B cell (primary cell): ENCODE data around the gene BRF1. TPM values are rescaled to one million over a fixed set of nuclear protein-coding genes. Genes with fewer than 3 reads are reported as not detected.
"Not testable (repeated sequence)": the region's sequence is repeated elsewhere in the genome, so short reads cannot be mapped to it uniquely, and the experiment has no call there.

ENCODE experiments used
- ATAC-seq: fragments of 200-7000 bp; cut with Tn5 transposase; one replicate; pipeline ENCODE4 v1.10.0; 2021; ENCODE audit warnings: low read depth, mild to moderate bottlenecking, moderate number of reproducible peaks, moderate library complexity
- CTCF ChIA-PET: fragments of 350-600 bp; sonication (Branson Sonifier 250); formaldehyde crosslinking; loops from one replicate; lab custom pipeline; 2021; ENCODE audit warnings: antibody characterized with exemption, inconsistent platforms; lab: Charles Lee
- POLR2A ChIA-PET: fragments of 350-600 bp; sonication (Branson Sonifier 250); formaldehyde crosslinking; loops from one replicate; lab custom pipeline; 2021; ENCODE audit warnings: antibody characterized with exemption; lab: Charles Lee
- DNase-seq: peaks from one replicate; pipeline ENCODE4 v3.0.0; 2013
- H2AFZ ChIP-seq: 2 replicates; pipeline ENCODE4 v1.6.1; 2012; ENCODE audit warnings: mild to moderate bottlenecking, low read depth, low read length; ENCODE audit not compliant: insufficient read depth, poor library complexity, severe bottlenecking
- H3K27ac ChIP-seq, 2 donors: 1 replicate in 1 of 2; 2 replicates in 1 of 2; pipeline ENCODE4 v1.5.1; 2012 to 2013; ENCODE audit warnings: low read length in 2 of 2, mild to moderate bottlenecking in 2 of 2, moderate library complexity in 1 of 2
- H3K27me3 ChIP-seq, 4 experiments: fragments of 200-600 bp in 1 of 4; sonication (generic) in 1 of 4; replicated peaks in 1 of 4; 1 replicate in 2 of 4; 2 replicates in 2 of 4; pipeline versions ENCODE4 v1.6.1 to v1.7.0; 2013 to 2016; ENCODE audit warnings: low read length in 3 of 4, mild to moderate bottlenecking in 2 of 4, mixed read lengths in 1 of 4, moderate library complexity in 1 of 4; ENCODE audit not compliant: insufficient read depth in 4 of 4, control insufficient read depth in 3 of 4; ENCODE audit errors: control extremely low read depth in 1 of 4
- H3K36me3 ChIP-seq, 2 experiments: replicated peaks in 1 of 2; 1 replicate in 1 of 2; 2 replicates in 1 of 2; pipeline versions ENCODE4 v1.6.1 to v1.7.1; 2013; ENCODE audit warnings: low read length in 1 of 2; ENCODE audit not compliant: insufficient read depth in 2 of 2, control insufficient read depth in 1 of 2; ENCODE audit errors: control extremely low read depth in 1 of 2, extremely low read depth in 1 of 2
- H3K4me1 ChIP-seq, 2 donors: fragments of 200-600 bp in 1 of 2; sonication (generic) in 1 of 2; 1 replicate in 1 of 2; 2 replicates in 1 of 2; pipeline versions ENCODE4 v1.5.1 to v1.6.1; 2013 to 2017; ENCODE audit warnings: low read length in 2 of 2; ENCODE audit not compliant: control insufficient read depth in 2 of 2, insufficient read depth in 2 of 2
- H3K4me2 ChIP-seq: replicated peaks from 2 replicates; pipeline ENCODE3; 2012; ENCODE audit warnings: mild to moderate bottlenecking, low read depth, low read length; ENCODE audit not compliant: poor library complexity, severe bottlenecking
- H3K4me3 ChIP-seq, 5 experiments: fragments of 200-600 bp in 1 of 5; sonication (generic) in 1 of 5; 1 replicate in 3 of 5; 2 replicates in 2 of 5; pipeline versions ENCODE4 v1.5.1 to v1.7.0; 2011 to 2016; ENCODE audit warnings: low read length in 4 of 5, mild to moderate bottlenecking in 4 of 5, low read depth in 2 of 5, control low read depth in 1 of 5, moderate library complexity in 1 of 5; ENCODE audit not compliant: insufficient read depth in 1 of 5; ENCODE audit errors: control extremely low read depth in 1 of 5, extremely low read depth in 1 of 5
- H3K79me2 ChIP-seq: fragments of 200-600 bp; sonication (generic); one replicate; pipeline ENCODE4 v1.6.0; 2016; ENCODE audit warnings: low read length; ENCODE audit not compliant: control insufficient read depth, insufficient read depth
- H3K9ac ChIP-seq: fragments of 200-600 bp; sonication (generic); 2 replicates; pipeline ENCODE4 v1.6.1; 2017; ENCODE audit warnings: mild to moderate bottlenecking, low read length, moderate library complexity
- H3K9me3 ChIP-seq, 3 donors: one replicate each; pipeline versions ENCODE4 v1.6.1 to v1.7.1; 2013; ENCODE audit warnings: low read length in 2 of 3; ENCODE audit not compliant: control insufficient read depth in 2 of 3, insufficient read depth in 1 of 3; ENCODE audit errors: control extremely low read depth in 1 of 3
- H4K20me1 ChIP-seq: 2 replicates; pipeline ENCODE4 v1.6.0; 2012; ENCODE audit warnings: mild to moderate bottlenecking, low read length; ENCODE audit not compliant: insufficient read depth, control insufficient read depth, poor library complexity, severe bottlenecking
- H3K27ac Mint-ChIP-seq: one replicate; pipeline ENCODE4 v1.8.0; 2021; ENCODE audit warnings: mixed read lengths
- H3K27me3 Mint-ChIP-seq: one replicate; pipeline ENCODE4 v1.8.0; 2021; ENCODE audit warnings: mixed read lengths
- H3K4me1 Mint-ChIP-seq: one replicate; pipeline ENCODE4 v1.8.0; 2021; ENCODE audit warnings: mixed read lengths
- H3K4me3 Mint-ChIP-seq: one replicate; pipeline ENCODE4 v1.8.0; 2021; ENCODE audit warnings: mixed read lengths
- H3K9me3 Mint-ChIP-seq: one replicate; pipeline ENCODE4 v1.8.0; 2022; ENCODE audit warnings: mixed read lengths; ENCODE audit not compliant: insufficient read depth
- EZH2 ChIP-seq: IDR thresholded peaks from 2 replicates; pipeline ENCODE4 v1.6.1; 2012; ENCODE audit warnings: borderline replicate concordance, low read depth, mild to moderate bottlenecking, moderate library complexity, low read length; ENCODE audit not compliant: insufficient read depth, poor library complexity, severe bottlenecking
- whole genome bisulfite sequencing: methylation state at CpG from one replicate; pipeline ENCODE4 v1.1.5; 2013; ENCODE audit warnings: missing lambda C conversion rate; ENCODE audit not compliant: insufficient coverage; 5-methylcytosine and 5-hydroxymethylcytosine counted together
- intact Hi-C: fragments of 100-400 bp; cut with micrococcal nuclease; formaldehyde crosslinking; loops from one replicate; pipeline ENCODE4 v1.10.0; 2022
- polyA plus RNA-seq: library from polyadenylated mRNA; depleted of rRNA; stranded (reverse); fragments of >200 nt; gene quantifications from 2 replicates; pipeline ENCODE4 v1.2.3, GENCODE V29; 2012
- total RNA-seq, 2 donors: library from RNA; stranded (reverse); fragments of 120-200 nt in 1 of 2; gene quantifications; 1 replicate in 1 of 2; 2 replicates in 1 of 2; pipeline versions ENCODE4 v1.2.3 to v1.2.4, GENCODE V29; 2013 to 2022
- TF ChIP-seq, protein P1 (sequence below): fragments of 200-600 bp; IDR thresholded peaks from one replicate; pipeline ENCODE4 v1.8.0; 2022; ENCODE audit warnings: antibody characterized with exemption, mild to moderate bottlenecking

BRF1 gene
- total and polyA plus RNA-seq, 2 donors (not counting 1 experiment from before 2014, with no cell fraction given) = 24.5 to 55.8 TPM

- Mint-ChIP-seq H3K27ac (no peak overlapping the region), H3K9me3 (no peaks in the 10 kb centered on the region), H3K4me1 (peaks cover 11% of the 10 kb centered on the region), H3K27me3 (no peaks in the 10 kb centered on the region), H3K4me3 (no peak overlapping the region)
- no peak overlapping the region for H2AFZ ChIP-seq
- H3K27me3 ChIP-seq = no peaks in the 10 kb centered on the region
- H3K4me3 ChIP-seq = no peak overlapping the region
- H4K20me1 ChIP-seq = peaks cover 6% of the 10 kb centered on the region
- POLR2A ChIA-PET = no interaction called here
- intact Hi-C loops = loop anchor here (5.0 kb wide), 2 partner anchors 93 to 552 kb away; partner anchors contain the start of genes SIVA1 and TEX22
- WGBS = 97% methylated on average over 5 of the region's 9 CpGs
- peaks cover 12 to 15% of the 10 kb centered on the region in 2 donors for H3K4me1 ChIP-seq
- CTCF ChIA-PET = no interaction called here
- no peak for DNase-seq
- no peaks in the 10 kb centered on the region for H3K9me3 ChIP-seq
- ATAC-seq = no peak
- no peak overlapping the region for H3K27ac ChIP-seq
- H3K79me2 ChIP-seq = peaks cover 7% of the 10 kb centered on the region
- H3K4me2 ChIP-seq = no peak overlapping the region
- no peak for TF ChIP-seq EZH2
- TF ChIP-seq, protein P1, sequence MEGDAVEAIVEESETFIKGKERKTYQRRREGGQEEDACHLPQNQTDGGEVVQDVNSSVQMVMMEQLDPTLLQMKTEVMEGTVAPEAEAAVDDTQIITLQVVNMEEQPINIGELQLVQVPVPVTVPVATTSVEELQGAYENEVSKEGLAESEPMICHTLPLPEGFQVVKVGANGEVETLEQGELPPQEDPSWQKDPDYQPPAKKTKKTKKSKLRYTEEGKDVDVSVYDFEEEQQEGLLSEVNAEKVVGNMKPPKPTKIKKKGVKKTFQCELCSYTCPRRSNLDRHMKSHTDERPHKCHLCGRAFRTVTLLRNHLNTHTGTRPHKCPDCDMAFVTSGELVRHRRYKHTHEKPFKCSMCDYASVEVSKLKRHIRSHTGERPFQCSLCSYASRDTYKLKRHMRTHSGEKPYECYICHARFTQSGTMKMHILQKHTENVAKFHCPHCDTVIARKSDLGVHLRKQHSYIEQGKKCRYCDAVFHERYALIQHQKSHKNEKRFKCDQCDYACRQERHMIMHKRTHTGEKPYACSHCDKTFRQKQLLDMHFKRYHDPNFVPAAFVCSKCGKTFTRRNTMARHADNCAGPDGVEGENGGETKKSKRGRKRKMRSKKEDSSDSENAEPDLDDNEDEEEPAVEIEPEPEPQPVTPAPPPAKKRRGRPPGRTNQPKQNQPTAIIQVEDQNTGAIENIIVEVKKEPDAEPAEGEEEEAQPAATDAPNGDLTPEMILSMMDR = no peak
- H3K36me3 ChIP-seq = no peaks in the 10 kb centered on the region
- H3K9ac ChIP-seq = no peak overlapping the region
Observed at GRCh38 chr14:105304565-105304964, 3.8 kb upstream of the BRF1 start.

DNA sequence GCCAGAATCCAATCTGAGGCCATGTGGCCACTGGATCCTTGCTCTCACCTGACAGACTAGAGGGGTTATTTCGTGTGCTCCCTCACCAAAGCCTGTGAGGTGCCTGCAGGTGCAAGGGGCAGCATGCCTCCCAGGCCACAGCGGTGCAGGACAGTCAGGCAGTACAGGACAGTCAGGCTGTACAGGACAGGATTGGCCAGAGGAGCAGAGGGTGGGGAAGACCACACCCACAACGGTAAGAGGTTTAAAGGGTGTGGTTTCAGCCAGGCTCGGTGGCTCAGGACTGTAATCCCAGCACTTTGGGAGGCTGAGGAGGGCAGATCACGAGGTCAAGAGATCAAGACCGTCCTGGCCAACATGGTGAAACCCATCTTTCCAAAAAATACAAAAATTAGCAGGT, 3.1 kb upstream of the BRF1 start:
- H4K20me1 ChIP-seq = peaks cover 6% of the 10 kb centered on the region
- H3K27me3 ChIP-seq = no peaks in the 10 kb centered on the region
- TF ChIP-seq, protein P1 = no peak
- TF ChIP-seq EZH2 = no peak
- ChIA-PET POLR2A (no interaction called here), CTCF (no interaction called here)
- 81% methylated on average over 4 of the region's 6 CpGs for WGBS
- H3K27me3 Mint-ChIP-seq = no peaks in the 10 kb centered on the region
- no peak overlapping the region for H3K27ac ChIP-seq
- peaks cover 16% of the 10 kb centered on the region for H3K4me1 Mint-ChIP-seq
- H2AFZ ChIP-seq = no peak overlapping the region
- intact Hi-C loops = loop anchor here (5.0 kb wide), 2 partner anchors 93 to 552 kb away; partner anchors contain the start of genes SIVA1 and TEX22
- H3K27ac Mint-ChIP-seq = no peak overlapping the region
- H3K4me3 Mint-ChIP-seq = no peak overlapping the region
- H3K4me2 ChIP-seq = no peak overlapping the region
- H3K9ac ChIP-seq = no peak overlapping the region
- H3K79me2 ChIP-seq = peaks cover 7% of the 10 kb centered on the region
- no peaks in the 10 kb centered on the region for H3K9me3 Mint-ChIP-seq
- DNase-seq (no peak), ATAC-seq (no peak)
- H3K9me3 ChIP-seq = no peaks in the 10 kb centered on the region
- H3K36me3 ChIP-seq = no peaks in the 10 kb centered on the region
- peaks cover 15 to 21% of the 10 kb centered on the region in 2 donors for H3K4me1 ChIP-seq
- H3K4me3 ChIP-seq = no peak overlapping the region

DNA sequence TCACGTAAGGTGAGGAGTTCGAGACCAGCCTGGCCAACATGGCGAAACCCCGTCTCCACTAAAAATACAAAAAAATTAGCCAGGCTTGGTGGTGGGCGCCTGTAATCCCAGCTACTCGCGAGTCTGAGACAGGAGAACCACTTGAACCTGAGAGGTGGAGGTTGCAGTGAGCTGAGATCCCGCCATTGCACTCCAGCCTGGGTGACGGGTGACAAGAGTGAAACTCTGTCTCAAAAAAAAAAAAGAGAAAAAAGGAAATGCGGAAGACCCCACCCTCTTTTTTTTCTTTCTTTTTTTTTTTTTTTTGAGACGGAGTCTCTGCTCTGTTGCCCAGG, 1.1 kb upstream of the BRF1 start:
- ATAC-seq, DNase-seq, H3K36me3 ChIP-seq, H3K27ac ChIP-seq, H3K9me3 Mint-ChIP-seq, H3K27me3 ChIP-seq, H3K9me3 ChIP-seq, H3K27me3 Mint-ChIP-seq, H4K20me1 ChIP-seq: not testable (repeated sequence)
- POLR2A ChIA-PET = interaction anchor here (1.1 to 2.5 kb wide), 3 partner anchors 12 to 188 kb away, joined by 4 to 25 read pairs (median 9); partner anchors contain the start of gene PACS2
- 86% methylated on average over 1 of the region's 11 CpGs for WGBS
- intact Hi-C loops = loop anchor here (1.0 to 5.0 kb wide), 7 partner anchors 12 to 550 kb away; partner anchors contain the start of genes CLBA1, PACS2, SIVA1 and TEX22
- peak overlapping the region; percentile 96 for H3K4me2 ChIP-seq
- H3K9ac ChIP-seq = peak overlapping the region; percentile 73
- CTCF ChIA-PET = interaction anchor here (0.6 to 1.9 kb wide), 2 partner anchors 12 to 60 kb away, joined by 4 to 12 read pairs; partner anchors contain the start of gene PACS2
- H3K27ac Mint-ChIP-seq = peak overlapping the region; percentile 96
- peak overlapping the region in 1 of 5 experiments; percentile 67 for H3K4me3 ChIP-seq
- peaks cover 20% of the 10 kb centered on the region for H3K4me1 Mint-ChIP-seq
- peak overlapping the region; percentile 90 for H2AFZ ChIP-seq
- H3K79me2 ChIP-seq = peaks cover 26% of the 10 kb centered on the region
- peak overlapping the region; percentile 92 for H3K4me3 Mint-ChIP-seq
- H3K4me1 ChIP-seq = peaks cover 15 to 22% of the 10 kb centered on the region in 2 donors
